Fibroblast of the aortic adventitia (primary cell): ENCODE measurements around the gene ROR1. TPM values are rescaled to one million over a fixed set of nuclear protein-coding genes. Genes with fewer than 3 reads are reported as not detected.

Experiments used
- DNase-seq: peaks from one replicate; pipeline ENCODE4 v3.0.0-alpha.2; 2010; ENCODE audit warnings: low read depth
- H3K4me3 ChIP-seq: 2 replicates; pipeline ENCODE4 v1.5.1; 2011; ENCODE audit warnings: low read depth, mild to moderate bottlenecking, control low read depth, low read length, moderate library complexity
- CTCF ChIP-seq: IDR thresholded peaks from 2 replicates; pipeline ENCODE4 v1.5.1; 2011; ENCODE audit warnings: mild to moderate bottlenecking, low read length, control low read depth, inconsistent platforms; ENCODE audit not compliant: insufficient read depth
- total RNA-seq: library from RNA; depleted of rRNA; stranded (reverse); fragments of >200 nt; gene quantifications from 2 replicates; pipeline ENCODE4 v1.2.3, GENCODE V29; 2012; ENCODE audit warnings: low replicate concordance

The ROR1 gene
- total RNA-seq, result 18.8 and 31.7 TPM in 2 replicates

- peak within 1 kb of the TSS; percentile 82 for H3K4me3 ChIP-seq
- DNase-seq, result peak; percentile 80
- TF ChIP-seq CTCF, result peak; percentile 81
These were observed at the start of gene ROR1 for GRCh38 chr1:63773815-63774616. TSS of gene ROR1 (plus strand) at chr1:63774017.

GRCh38 chr1:63724375-63724899 lies 49.4 kb upstream of the ROR1 start:
- no peak for TF ChIP-seq CTCF
- DNase-seq, result no peak
- no peak overlapping the region for H3K4me3 ChIP-seq

DNA sequence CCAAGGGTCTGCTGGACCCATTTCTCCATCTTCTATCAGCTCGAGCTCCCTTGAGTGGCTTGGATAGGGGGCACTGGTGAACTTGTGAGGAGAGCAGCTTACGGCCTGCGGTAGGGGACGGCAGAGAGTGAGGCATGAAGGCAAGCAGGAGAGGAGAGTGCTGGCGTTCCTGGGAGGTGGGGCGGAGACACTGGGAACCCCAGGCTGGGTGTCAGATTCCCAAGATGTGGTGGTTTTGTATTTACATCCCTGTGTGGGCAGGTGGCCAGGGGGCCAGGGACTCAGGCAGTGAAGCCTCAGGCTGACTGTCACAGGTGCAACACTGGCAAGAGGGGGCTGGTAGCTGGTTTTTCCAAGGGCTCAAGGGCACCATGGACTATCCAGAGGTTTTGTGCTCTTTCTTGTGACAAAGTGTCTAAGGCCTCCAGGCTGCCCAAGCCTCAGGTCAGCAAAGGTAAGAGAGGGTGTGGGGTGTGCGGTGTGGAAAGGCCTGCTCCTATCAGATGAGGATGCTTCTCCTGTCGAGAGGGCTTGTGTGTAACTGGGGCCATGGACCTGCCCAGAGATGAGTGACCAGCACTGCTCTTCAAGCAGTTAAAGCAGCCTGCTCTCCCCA lies 45.1 kb upstream of the ROR1 start:
- TF ChIP-seq CTCF, result no peak
- no peak for DNase-seq
- no peak overlapping the region for H3K4me3 ChIP-seq

GRCh38 chr1:63729227-63729620 lies 44.6 kb upstream of the ROR1 start:
- H3K4me3 ChIP-seq, result no peak overlapping the region
- DNase-seq, result no peak
- no peak for TF ChIP-seq CTCF

DNA sequence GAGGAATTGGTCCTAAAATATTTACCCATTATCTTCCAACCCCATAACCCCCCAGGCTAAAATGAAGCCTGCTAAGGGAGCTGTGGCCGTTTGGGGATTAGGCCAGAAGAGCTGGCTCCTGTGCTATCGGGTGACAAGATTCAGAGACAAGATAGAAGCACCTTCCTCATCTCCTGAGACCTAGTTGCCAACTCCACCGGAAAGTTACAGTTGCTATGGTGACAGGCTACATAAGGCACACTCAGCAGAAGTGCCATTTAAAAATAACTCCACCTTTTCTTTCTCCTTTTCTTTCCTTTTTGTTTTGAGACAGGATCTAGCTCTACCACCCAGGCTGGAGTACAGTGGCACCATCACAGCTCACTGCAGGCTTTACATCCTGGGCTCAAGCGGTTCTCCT lies 43.6 kb upstream of the ROR1 start:
- TF ChIP-seq CTCF, result no peak
- DNase-seq, result no peak
- H3K4me3 ChIP-seq, result no peak overlapping the region

GRCh38 chr1:63731117-63732043 lies 42.4 kb upstream of the ROR1 start:
- peak; percentile 94 for DNase-seq
- H3K4me3 ChIP-seq, result peak overlapping the region; percentile 2
- no peak for TF ChIP-seq CTCF
